WTC11 (cell line): ENCODE measurements around the gene POLR1H. TPM values are rescaled to one million over a fixed set of nuclear protein-coding genes. Genes with fewer than 3 reads are reported as not detected.
A peak's percentile ranks its signal among the peaks of the same experiment; 100 is the strongest.

Source experiments
- ATAC-seq: fragments of 200-7000 bp; cut with Tn5 transposase; 2 replicates; pipeline ENCODE4 v1.10.0; 2021; ENCODE audit warnings: mild to moderate bottlenecking, moderate library complexity
- CTCF ChIA-PET: fragments of 300-600 bp; sonication (Branson Sonifier 250); formaldehyde crosslinking; loops from one replicate; lab custom pipeline; 2021; ENCODE audit warnings: antibody characterized with exemption; lab: Charles Lee
- POLR2A ChIA-PET: fragments of 350-600 bp; sonication (Branson Sonifier 250); formaldehyde crosslinking; loops from one replicate; lab custom pipeline; 2021; ENCODE audit warnings: antibody characterized with exemption; lab: Charles Lee
- DNase-seq: peaks from one replicate; pipeline ENCODE4 v3.0.0; 2021; ENCODE audit warnings: low spot score
- H3K27ac Mint-ChIP-seq: 2 replicates; pipeline ENCODE4 v1.8.0; 2021; ENCODE audit warnings: mixed read lengths
- H3K27me3 Mint-ChIP-seq: 2 replicates; pipeline ENCODE4 v1.8.0; 2021; ENCODE audit warnings: low read depth, mild to moderate bottlenecking, moderate library complexity, mixed read lengths
- H3K36me3 Mint-ChIP-seq: 2 replicates; pipeline ENCODE4 v1.8.0; 2021; ENCODE audit warnings: mixed read lengths
- H3K4me1 Mint-ChIP-seq: 2 replicates; pipeline ENCODE4 v1.8.0; 2022; ENCODE audit warnings: mixed read lengths
- H3K4me3 Mint-ChIP-seq: 2 replicates; pipeline ENCODE4 v1.8.0; 2021; ENCODE audit warnings: mild to moderate bottlenecking, moderate library complexity, mixed read lengths
- H3K9me3 Mint-ChIP-seq: 2 replicates; pipeline ENCODE4 v1.8.0; 2021; ENCODE audit warnings: mixed read lengths
- ATF2 ChIP-seq: sonication (generic); formaldehyde crosslinking; IDR thresholded peaks from 2 replicates; pipeline ENCODE4 v1.8.1; 2022; ENCODE audit warnings: low read depth, missing genetic modification reagents, borderline replicate concordance
- ATF6 ChIP-seq: sonication (generic); formaldehyde crosslinking; IDR thresholded peaks from 2 replicates; pipeline ENCODE4 v1.8.1; 2023; ENCODE audit warnings: mild to moderate bottlenecking, missing genetic modification reagents
- E2F5 ChIP-seq: sonication (generic); formaldehyde crosslinking; IDR thresholded peaks from 2 replicates; pipeline ENCODE4 v1.8.1; 2022; ENCODE audit warnings: mild to moderate bottlenecking, moderate library complexity, missing genetic modification reagents
- ESRRA ChIP-seq: sonication (generic); formaldehyde crosslinking; IDR thresholded peaks from 2 replicates; pipeline ENCODE4 v1.8.1; 2022; ENCODE audit warnings: mild to moderate bottlenecking, missing genetic modification reagents, borderline replicate concordance
- ETV6 ChIP-seq: sonication (generic); formaldehyde crosslinking; IDR thresholded peaks from 2 replicates; pipeline ENCODE4 v1.8.1; 2022; ENCODE audit warnings: mild to moderate bottlenecking, missing genetic modification reagents
- FOXK1 ChIP-seq: sonication (generic); formaldehyde crosslinking; IDR thresholded peaks from 2 replicates; pipeline ENCODE4 v1.8.0; 2022; ENCODE audit warnings: mild to moderate bottlenecking, moderate library complexity, missing genetic modification reagents
- GABPB1 ChIP-seq: sonication (generic); formaldehyde crosslinking; IDR thresholded peaks from 2 replicates; pipeline ENCODE4 v1.8.1; 2023; ENCODE audit warnings: mild to moderate bottlenecking, missing genetic modification reagents
- KAT7 ChIP-seq: sonication (generic); formaldehyde crosslinking; IDR thresholded peaks from 2 replicates; pipeline ENCODE4 v1.8.1; 2023; ENCODE audit warnings: missing genetic modification reagents, mild to moderate bottlenecking, borderline replicate concordance
- MAX ChIP-seq: sonication (generic); formaldehyde crosslinking; IDR thresholded peaks from 2 replicates; pipeline ENCODE4 v1.8.0; 2022; ENCODE audit warnings: mild to moderate bottlenecking, missing genetic modification reagents
- NR1H2 ChIP-seq: sonication (generic); formaldehyde crosslinking; IDR thresholded peaks from 2 replicates; pipeline ENCODE4 v1.9.0; 2021; ENCODE audit warnings: mild to moderate bottlenecking, moderate library complexity, missing genetic modification reagents
- NR2C2 ChIP-seq: sonication (generic); formaldehyde crosslinking; IDR thresholded peaks from 2 replicates; pipeline ENCODE4 v1.8.0; 2022; ENCODE audit warnings: mild to moderate bottlenecking, missing genetic modification reagents
- RELA ChIP-seq: sonication (generic); formaldehyde crosslinking; IDR thresholded peaks from 2 replicates; pipeline ENCODE4 v1.8.1; 2022; ENCODE audit warnings: missing genetic modification reagents, mild to moderate bottlenecking, borderline replicate concordance
- RORB ChIP-seq: fragments of 250-450 bp; sonication (Bioruptor Pico); IDR thresholded peaks from 2 replicates; pipeline ENCODE4 v1.9.0; 2021; ENCODE audit warnings: mild to moderate bottlenecking
- SP1 ChIP-seq: sonication (generic); formaldehyde crosslinking; conservative IDR thresholded peaks from 2 replicates; pipeline ENCODE4 v1.8.1; 2022; ENCODE audit warnings: missing genetic modification reagents
- TCF7 ChIP-seq: sonication (generic); formaldehyde crosslinking; IDR thresholded peaks from 2 replicates; pipeline ENCODE4 v1.8.0; 2022; ENCODE audit warnings: mild to moderate bottlenecking, low read depth, missing genetic modification reagents, moderate library complexity
- TP53 ChIP-seq: sonication (generic); formaldehyde crosslinking; IDR thresholded peaks from 2 replicates; pipeline ENCODE4 v1.8.1; 2023; ENCODE audit warnings: mild to moderate bottlenecking, missing genetic modification reagents
- USF1 ChIP-seq: sonication (generic); formaldehyde crosslinking; IDR thresholded peaks from 2 replicates; pipeline ENCODE4 v1.8.0; 2022; ENCODE audit warnings: mild to moderate bottlenecking, missing genetic modification reagents
- ZMAT4 ChIP-seq: fragments of 250-450 bp; sonication (Bioruptor Pico); IDR thresholded peaks from 2 replicates; pipeline ENCODE4 v1.9.0; 2021; ENCODE audit warnings: mild to moderate bottlenecking
- ZNF232 ChIP-seq: sonication (generic); formaldehyde crosslinking; IDR thresholded peaks from 2 replicates; pipeline ENCODE4 v1.8.0; 2022; ENCODE audit warnings: mild to moderate bottlenecking, missing genetic modification reagents
- ZNF532 ChIP-seq: fragments of 250-450 bp; sonication (Bioruptor Pico); IDR thresholded peaks from 2 replicates; pipeline ENCODE4 v1.9.0; 2021; ENCODE audit warnings: mild to moderate bottlenecking, borderline replicate concordance
- ZSCAN18 ChIP-seq: fragments of 250-450 bp; sonication (Bioruptor Pico); IDR thresholded peaks from 2 replicates; pipeline ENCODE4 v2.1.2; 2022; ENCODE audit warnings: mild to moderate bottlenecking, moderate library complexity
- total RNA-seq: library from RNA; stranded (reverse); gene quantifications from 3 replicates; pipeline ENCODE4 v1.2.3, GENCODE V29; 2021

POLR1H gene
- total RNA-seq, 1 experiment from 2014 or later = 38.8 TPM

- H3K27me3 Mint-ChIP-seq = peaks cover 89% of the 10 kb centered on the region
- DNase-seq = peak; percentile 89
- peaks cover 30% of the 10 kb centered on the region for H3K4me1 Mint-ChIP-seq
- CTCF ChIA-PET = interaction anchor here (0.6 to 6.6 kb wide), 22 partner anchors 9 to 451 kb away, joined by 3 to 389 read pairs (median 4); partner anchors contain the start of genes POLR1H, RNF39 and TRIM26
- TF ChIP-seq TP53 (CRISPR knock-in tag) (no peak), NR1H2 (CRISPR knock-in tag) (no peak), TCF7 (CRISPR knock-in tag) (no peak), E2F5 (CRISPR knock-in tag) (peak; percentile 30; the same call in 1 of the 2 replicates), ZSCAN18 (CRISPR knock-in tag) (no peak), GABPB1 (CRISPR knock-in tag) (peak; percentile 75), RORB (CRISPR knock-in tag) (no peak), ESRRA (CRISPR knock-in tag) (0 out of 2 replicates have a peak, but pooled peaks have one; percentile 47), ZNF532 (no peak), SP1 (CRISPR knock-in tag) (no peak), KAT7 (0 out of 2 replicates have a peak, but pooled peaks have one; percentile 54), USF1 (CRISPR knock-in tag) (no peak), NR2C2 (CRISPR knock-in tag) (no peak), ATF2 (CRISPR knock-in tag) (no peak), MAX (peak; percentile 51; the same call in 1 of the 2 replicates), ETV6 (CRISPR knock-in tag) (no peak), RELA (CRISPR knock-in tag) (peak; percentile 64; the same call in 1 of the 2 replicates), ATF6 (CRISPR knock-in tag) (no peak), ZMAT4 (CRISPR knock-in tag) (no peak), FOXK1 (no peak), ZNF232 (CRISPR knock-in tag) (no peak)
- no peaks in the 10 kb centered on the region for H3K36me3 Mint-ChIP-seq
- no peaks in the 10 kb centered on the region for H3K9me3 Mint-ChIP-seq
- POLR2A ChIA-PET = interaction anchor here (1.0 to 1.2 kb wide), 3 partner anchors 27 to 111 kb away, joined by 3 to 7 read pairs (median 3); partner anchors contain the start of genes RNF39 and TRIM26
- peak; percentile 88 for ATAC-seq
- H3K27ac Mint-ChIP-seq = no peak overlapping the region
- peak overlapping the region; percentile 80 for H3K4me3 Mint-ChIP-seq
Observed at GRCh38 chr6:30101444-30102413, 40.7 kb downstream of the POLR1H start.
